IMR-90 (cell line): ENCODE data around the gene ATP8B4. TPM values are rescaled to one million over a fixed set of nuclear protein-coding genes. Genes with fewer than 3 reads are reported as not detected.

Source experiments
- ATAC-seq: fragments of 200-7000 bp; cut with Tn5 transposase; 2 replicates; pipeline ENCODE4 v1.9.1; 2020; ENCODE audit warnings: low read depth, mild to moderate bottlenecking, moderate library complexity
- BruUV-seq: library from RNA; stranded (reverse); fragments of 400-500 nt; replicated peaks from 2 replicates; lab custom pipeline; 2021; lab: Mats Ljungman, UMichigan
- CTCF ChIA-PET: fragments of 300-600 bp; formaldehyde crosslinking; extraction: SDS; loops from one replicate; lab custom pipeline; 2021; ENCODE audit warnings: antibody characterized with exemption; lab: Yijun Ruan, JAX
- POLR2A ChIA-PET: fragments of 300-600 bp; sonication (Branson Sonifier 250); formaldehyde crosslinking; loops from one replicate; lab custom pipeline; 2022; ENCODE audit warnings: antibody characterized with exemption; ENCODE audit not compliant: unreplicated experiment; lab: Charles Lee
- DNase-seq: peaks from one replicate; pipeline ENCODE4 v3.0.0; 2013
- H2AFZ ChIP-seq: replicated peaks from 2 replicates; pipeline ENCODE3; 2013; ENCODE audit warnings: low read length, mild to moderate bottlenecking; ENCODE audit not compliant: poor library complexity
- H2AK5ac ChIP-seq: 2 replicates; pipeline ENCODE4 v1.6.1; 2013; ENCODE audit warnings: low read depth, low read length, inconsistent platforms
- H2AK9ac ChIP-seq: replicated peaks from 2 replicates; pipeline ENCODE3; 2013; ENCODE audit warnings: mild to moderate bottlenecking, low read depth, low read length, moderate library complexity; ENCODE audit not compliant: poor library complexity
- H2BK120ac ChIP-seq: 2 replicates; pipeline ENCODE4 v1.6.1; 2013; ENCODE audit warnings: low read depth, low read length, inconsistent platforms
- H2BK15ac ChIP-seq: 3 replicates; pipeline ENCODE4 v1.6.1; 2013; ENCODE audit warnings: low read depth, low read length, inconsistent platforms
- H2BK20ac ChIP-seq: 2 replicates; pipeline ENCODE4 v1.6.1; 2013; ENCODE audit warnings: low read depth, mild to moderate bottlenecking, inconsistent platforms, low read length, moderate library complexity
- H2BK5ac ChIP-seq: 2 replicates; pipeline ENCODE4 v1.6.1; 2013; ENCODE audit warnings: mild to moderate bottlenecking, low read depth, low read length, inconsistent platforms; ENCODE audit not compliant: poor library complexity, severe bottlenecking
- H3K14ac ChIP-seq: replicated peaks from 2 replicates; pipeline ENCODE4 v1.6.1; 2013; ENCODE audit warnings: low read depth, low read length, inconsistent platforms
- H3K18ac ChIP-seq: 2 replicates; pipeline ENCODE4 v1.6.1; 2013; ENCODE audit warnings: low read depth, low read length, control low read depth
- H3K23ac ChIP-seq: 2 replicates; pipeline ENCODE4 v1.6.1; 2013; ENCODE audit warnings: low read depth, low read length, inconsistent platforms
- H3K27ac ChIP-seq: 2 replicates; pipeline ENCODE4 v1.5.1; 2013; ENCODE audit warnings: mild to moderate bottlenecking, control low read depth, low read length; ENCODE audit not compliant: insufficient read depth
- H3K27me3 ChIP-seq: 2 replicates; pipeline ENCODE4 v1.6.1; 2013; ENCODE audit warnings: low read length; ENCODE audit not compliant: control insufficient read depth, insufficient read depth
- H3K36me3 ChIP-seq: 2 replicates; pipeline ENCODE4 v1.6.1; 2013; ENCODE audit warnings: low read length, mixed read lengths; ENCODE audit not compliant: control insufficient read depth, insufficient read depth
- H3K4ac ChIP-seq: 2 replicates; pipeline ENCODE4 v1.6.1; 2013; ENCODE audit warnings: low read depth, low read length, inconsistent platforms
- H3K4me1 ChIP-seq: 2 replicates; pipeline ENCODE4 v1.6.1; 2013; ENCODE audit warnings: low read length, mixed read lengths; ENCODE audit not compliant: control insufficient read depth, insufficient read depth
- H3K4me2 ChIP-seq: 2 replicates; pipeline ENCODE4 v1.6.1; 2013; ENCODE audit warnings: low read depth, mild to moderate bottlenecking, control low read depth, low read length, moderate library complexity
- H3K4me3 ChIP-seq: 2 replicates; pipeline ENCODE4 v1.5.1; 2013; ENCODE audit warnings: low read depth, mild to moderate bottlenecking, control low read depth, low read length, moderate library complexity; ENCODE audit not compliant: insufficient read depth
- H3K56ac ChIP-seq: 2 replicates; pipeline ENCODE4 v1.6.1; 2013; ENCODE audit warnings: low read length, inconsistent platforms; ENCODE audit not compliant: insufficient read depth; ENCODE audit errors: extremely low read depth
- H3K79me1 ChIP-seq, 2 experiments: 2 replicates each; pipeline ENCODE4 v1.6.1; 2013; ENCODE audit warnings: low read length in 2 of 2, inconsistent platforms in 1 of 2, low read depth in 1 of 2
- H3K9ac ChIP-seq: 2 replicates; pipeline ENCODE4 v1.6.1; 2013; ENCODE audit warnings: low read depth, low read length, control low read depth
- H3K9me1 ChIP-seq: 2 replicates; pipeline ENCODE4 v1.6.1; 2013; ENCODE audit warnings: low read length, inconsistent platforms; ENCODE audit not compliant: insufficient read depth
- H3K9me3 ChIP-seq: 2 replicates; pipeline ENCODE4 v1.6.1; 2013; ENCODE audit warnings: low read length; ENCODE audit not compliant: control insufficient read depth, insufficient read depth
- H4K20me1 ChIP-seq: 2 replicates; pipeline ENCODE4 v1.6.1; 2013; ENCODE audit warnings: low read length, inconsistent platforms; ENCODE audit not compliant: insufficient read depth
- H4K5ac ChIP-seq: 2 replicates; pipeline ENCODE4 v1.6.1; 2013; ENCODE audit warnings: mild to moderate bottlenecking, low read depth, low read length, control low read depth
- H4K8ac ChIP-seq, 2 experiments: 2 replicates each; pipeline ENCODE4 v1.6.1; 2013; ENCODE audit warnings: low read depth in 2 of 2, low read length in 2 of 2, control low read depth in 1 of 2, inconsistent platforms in 1 of 2
- H4K91ac ChIP-seq: 2 replicates; pipeline ENCODE4 v1.6.1; 2013; ENCODE audit warnings: low read depth, low read length, inconsistent platforms; ENCODE audit not compliant: insufficient read depth
- CEBPB ChIP-seq: IDR thresholded peaks from 2 replicates; pipeline ENCODE4 v1.6.1; 2012; ENCODE audit warnings: low read depth, low read length, improper control_type of control experiment
- CHD1 ChIP-seq: IDR thresholded peaks from 2 replicates; pipeline ENCODE4 v1.6.1; 2012; ENCODE audit warnings: low read depth, low read length, improper control_type of control experiment
- CTCF ChIP-seq: conservative IDR thresholded peaks from 2 replicates; pipeline ENCODE4 v1.5.1; 2012; ENCODE audit warnings: mild to moderate bottlenecking, low read depth, low read length, improper control_type of control experiment
- MXI1 ChIP-seq: IDR thresholded peaks from 2 replicates; pipeline ENCODE4 v1.6.1; 2012; ENCODE audit warnings: low read depth, mild to moderate bottlenecking, low read length, moderate library complexity, borderline replicate concordance
- NFE2L2 ChIP-seq: fragments of 150-350 bp; IDR thresholded peaks from 2 replicates; pipeline ENCODE4 v1.6.1; 2016; ENCODE audit warnings: low read depth, mild to moderate bottlenecking, low read length
- POLR2A ChIP-seq: IDR thresholded peaks from 2 replicates; pipeline ENCODE4 v1.6.1; 2012; ENCODE audit warnings: mild to moderate bottlenecking, low read depth, low read length
- RAD21 ChIP-seq: IDR thresholded peaks from 2 replicates; pipeline ENCODE4 v1.6.1; 2012; ENCODE audit warnings: low read length, improper control_type of control experiment
- RCOR1 ChIP-seq: IDR thresholded peaks from 2 replicates; pipeline ENCODE4 v1.6.1; 2012; ENCODE audit warnings: mild to moderate bottlenecking, low read length, improper control_type of control experiment; ENCODE audit not compliant: insufficient replicate concordance
- RFX5 ChIP-seq: IDR thresholded peaks from 2 replicates; pipeline ENCODE4 v1.8.0; 2012; ENCODE audit warnings: low read depth, mild to moderate bottlenecking, low read length, moderate library complexity
- SMC3 ChIP-seq: fragments of 150-350 bp; IDR thresholded peaks from 2 replicates; pipeline ENCODE4 v1.6.1; 2016; ENCODE audit warnings: low read depth, mild to moderate bottlenecking, antibody characterized with exemption, low read length, moderate library complexity
- WGBS, 2 experiments: methylation state at CpG; one replicate each; pipeline versions ENCODE4 v1.1.5 to v1.1.7; 2013; ENCODE audit warnings: missing lambda C conversion rate in 2 of 2; ENCODE audit not compliant: insufficient read length in 1 of 2; ENCODE audit errors: extremely low coverage in 2 of 2; 5-methylcytosine and 5-hydroxymethylcytosine counted together
- dilution Hi-C: fragments of 300-500 bp; cut with HindIII; formaldehyde crosslinking; loops from one replicate; pipeline ENCODE4 v1.14.3; 2018; ENCODE audit warnings: low sequenced_read_pairs; ENCODE audit not compliant: unreplicated experiment
- in situ Hi-C: fragments of 300-500 bp; cut with MboI; formaldehyde crosslinking; loops from 3 replicates; pipeline ENCODE4 v1.14.3; 2019; ENCODE audit warnings: low sequenced_read_pairs, inconsistent platforms, mixed read lengths
- intact Hi-C: fragments of 100-400 bp; cut with micrococcal nuclease; formaldehyde crosslinking; loops from 2 replicates; pipeline ENCODE4 v1.10.0; 2022
- polyA plus RNA-seq, 3 experiments: library from polyadenylated mRNA; depleted of rRNA; stranded (reverse); fragments of >200 nt; gene quantifications; 2 replicates each; pipeline ENCODE4 v1.2.3, GENCODE V29; 2012; ENCODE audit warnings: low replicate concordance in 1 of 3
- total RNA-seq: library from RNA; depleted of rRNA; stranded (reverse); fragments of >200 nt; gene quantifications from 2 replicates; pipeline ENCODE4 v1.2.3, GENCODE V29; 2012
- TF ChIP-seq, protein P1 (sequence below): fragments of 150-350 bp; IDR thresholded peaks from 2 replicates; pipeline ENCODE4 v1.6.1; 2017; ENCODE audit warnings: mild to moderate bottlenecking, antibody characterized with exemption, low read length, low read depth
- TF ChIP-seq, protein P2 (sequence below): fragments of 150-350 bp; IDR thresholded peaks from 2 replicates; pipeline ENCODE4 v1.6.1; 2016; ENCODE audit warnings: low read depth, mild to moderate bottlenecking, low read length, moderate library complexity, borderline replicate concordance

The ATP8B4 gene
- total and polyA plus RNA-seq, 2 of the 4 experiments (the other 2 are of a cell fraction), result 0.12 to 0.54 TPM

GRCh38 chr15:50140098-50140497 lies 21.1 kb upstream of the ATP8B4 start:
- no peak for ATAC-seq
- Histone ChIP-seq H4K91ac (no peak overlapping the region), H3K4ac (peak overlapping the region; percentile 54), H3K27me3 (no peaks in the 10 kb centered on the region), H3K56ac (no peak overlapping the region), H2AK9ac (no peak overlapping the region), H2AK5ac (0 out of 2 replicates have a peak overlapping the region, but pooled peaks have one; percentile 16), H3K36me3 (no peaks in the 10 kb centered on the region), H4K20me1 (no peaks in the 10 kb centered on the region), H4K5ac (peak overlapping the region; percentile 51; the same call in 1 of the 2 replicates), H3K4me2 (no peak overlapping the region), H2BK120ac (peak overlapping the region; percentile 48; the same call in 1 of the 2 replicates), H3K9me3 (no peaks in the 10 kb centered on the region), H2AFZ (no peak overlapping the region), H2BK5ac (no peak overlapping the region), H3K23ac (no peak overlapping the region), H3K14ac (no peak overlapping the region), H3K27ac (no peak overlapping the region), H4K8ac (peak overlapping the region in 1 of 2 experiments; percentile 17; a peak in 1 of 4 replicates), H2BK15ac (0 out of 3 replicates have a peak overlapping the region, but pooled peaks have one; percentile 37), H3K4me1 (peaks cover 15% of the 10 kb centered on the region), H3K9ac (no peak overlapping the region), H3K18ac (no peak overlapping the region; the same call in 1 of the 2 replicates), H3K79me1 (peaks cover 0 to 3% of the 10 kb centered on the region in 2 experiments; a peak in 1 of 4 replicates), H3K9me1 (peaks cover 11% of the 10 kb centered on the region), H3K4me3 (no peak overlapping the region), H2BK20ac (peak overlapping the region; percentile 62; the same call in 1 of the 2 replicates)
- intact Hi-C loops (loop anchor here (10.0 kb wide), 2 partner anchors 265 to 1495 kb away; partner anchors contain the start of gene FBN1), dilution Hi-C loops (no loop called here), in situ Hi-C loops (loop anchor here (5.0 to 25.0 kb wide), 5 partner anchors 715 to 1775 kb away; partner anchors contain the start of gene FGF7)
- CTCF ChIA-PET, result no interaction called here
- no TSS peak for BruUV-seq
- no CpG with 5 or more reads among the region's 1 CpG for WGBS, 2 experiments
- POLR2A ChIA-PET, result no interaction called here
- TF ChIP-seq SMC3, result no peak
- TF ChIP-seq, protein P1, sequence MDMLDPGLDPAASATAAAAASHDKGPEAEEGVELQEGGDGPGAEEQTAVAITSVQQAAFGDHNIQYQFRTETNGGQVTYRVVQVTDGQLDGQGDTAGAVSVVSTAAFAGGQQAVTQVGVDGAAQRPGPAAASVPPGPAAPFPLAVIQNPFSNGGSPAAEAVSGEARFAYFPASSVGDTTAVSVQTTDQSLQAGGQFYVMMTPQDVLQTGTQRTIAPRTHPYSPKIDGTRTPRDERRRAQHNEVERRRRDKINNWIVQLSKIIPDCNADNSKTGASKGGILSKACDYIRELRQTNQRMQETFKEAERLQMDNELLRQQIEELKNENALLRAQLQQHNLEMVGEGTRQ, result no peak
- no peak for TF ChIP-seq NFE2L2
- no peak for TF ChIP-seq RCOR1
- no peak for TF ChIP-seq CTCF
- TF ChIP-seq MXI1, result no peak
- TF ChIP-seq, protein P2, sequence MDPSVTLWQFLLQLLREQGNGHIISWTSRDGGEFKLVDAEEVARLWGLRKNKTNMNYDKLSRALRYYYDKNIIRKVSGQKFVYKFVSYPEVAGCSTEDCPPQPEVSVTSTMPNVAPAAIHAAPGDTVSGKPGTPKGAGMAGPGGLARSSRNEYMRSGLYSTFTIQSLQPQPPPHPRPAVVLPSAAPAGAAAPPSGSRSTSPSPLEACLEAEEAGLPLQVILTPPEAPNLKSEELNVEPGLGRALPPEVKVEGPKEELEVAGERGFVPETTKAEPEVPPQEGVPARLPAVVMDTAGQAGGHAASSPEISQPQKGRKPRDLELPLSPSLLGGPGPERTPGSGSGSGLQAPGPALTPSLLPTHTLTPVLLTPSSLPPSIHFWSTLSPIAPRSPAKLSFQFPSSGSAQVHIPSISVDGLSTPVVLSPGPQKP, result no peak
- no peak for TF ChIP-seq RFX5
- TF ChIP-seq CEBPB, result no peak
- no peak for TF ChIP-seq RAD21
- no peak for TF ChIP-seq POLR2A
- no peak for TF ChIP-seq CHD1
- peak; percentile 33 for DNase-seq
